ENCODE measurements around the gene ABO. TPM values are rescaled to one million over a fixed set of nuclear protein-coding genes. Genes with fewer than 3 reads are reported as not detected.
A peak's percentile ranks its signal among the peaks of the same experiment; 100 is the strongest.
"Not testable (repeated sequence)": the region's sequence is repeated elsewhere in the genome, so short reads cannot be mapped to it uniquely, and the experiment has no call there.

Gene ABO
- total RNA-seq, 1 donor from 2014 or later: 1.7 TPM

- intact Hi-C loops (cut with micrococcal nuclease): no loop called here
- no peak for ATAC-seq
- DNase-seq: no peak
Measured at GRCh38 chr9:133251773-133252172, 23.2 kb downstream of the ABO start.

DNA sequence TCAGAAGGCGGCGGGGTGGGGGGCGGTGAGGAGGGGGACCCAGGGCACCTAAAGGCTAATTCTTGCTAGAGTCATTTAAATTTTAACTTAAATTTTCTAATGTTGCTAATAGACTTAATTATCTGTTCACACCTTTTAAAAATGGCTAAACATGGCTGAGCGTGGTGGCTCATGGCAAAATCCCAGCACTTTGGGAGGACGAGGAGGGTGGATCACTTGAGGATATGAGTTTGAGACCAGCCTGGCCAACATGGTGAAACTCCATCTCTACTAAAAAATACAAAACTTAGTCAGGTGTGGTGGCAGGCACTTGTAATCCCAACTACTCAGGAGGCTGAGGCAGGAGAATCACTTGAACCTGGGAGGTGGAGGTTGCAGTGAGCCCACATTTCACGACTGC, 23.8 kb downstream of the ABO start:
- DNase-seq; ATAC-seq; intact Hi-C loops (cut with micrococcal nuclease): not testable (repeated sequence)

- intact Hi-C loops (cut with micrococcal nuclease): no loop called here
- ATAC-seq (no peak), DNase-seq (no peak)
Measured at GRCh38 chr9:133250741-133251170, 24.2 kb downstream of the ABO start.

DNA sequence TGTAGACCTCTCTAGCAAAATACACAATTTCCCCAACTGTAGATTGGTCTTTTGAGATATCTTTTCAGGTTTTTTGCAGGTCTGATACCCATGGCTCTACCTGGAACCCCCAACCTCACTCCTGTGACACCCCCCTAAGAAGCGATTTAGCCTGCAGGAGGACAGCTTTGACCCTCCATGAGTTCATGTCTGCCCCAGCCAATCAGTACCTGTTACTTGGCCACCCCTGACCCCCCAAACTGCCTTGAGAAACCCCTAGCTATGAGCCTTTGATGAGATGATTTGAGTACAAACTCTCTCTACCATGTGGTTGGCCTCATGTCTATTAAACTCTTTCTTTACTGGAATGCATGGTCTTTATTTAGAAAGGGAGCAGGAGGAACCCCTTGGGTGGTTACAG, 25.7 kb downstream of the ABO start:
- intact Hi-C loops (cut with micrococcal nuclease): no loop called here
- ATAC-seq (no peak), DNase-seq (no peak)

DNA sequence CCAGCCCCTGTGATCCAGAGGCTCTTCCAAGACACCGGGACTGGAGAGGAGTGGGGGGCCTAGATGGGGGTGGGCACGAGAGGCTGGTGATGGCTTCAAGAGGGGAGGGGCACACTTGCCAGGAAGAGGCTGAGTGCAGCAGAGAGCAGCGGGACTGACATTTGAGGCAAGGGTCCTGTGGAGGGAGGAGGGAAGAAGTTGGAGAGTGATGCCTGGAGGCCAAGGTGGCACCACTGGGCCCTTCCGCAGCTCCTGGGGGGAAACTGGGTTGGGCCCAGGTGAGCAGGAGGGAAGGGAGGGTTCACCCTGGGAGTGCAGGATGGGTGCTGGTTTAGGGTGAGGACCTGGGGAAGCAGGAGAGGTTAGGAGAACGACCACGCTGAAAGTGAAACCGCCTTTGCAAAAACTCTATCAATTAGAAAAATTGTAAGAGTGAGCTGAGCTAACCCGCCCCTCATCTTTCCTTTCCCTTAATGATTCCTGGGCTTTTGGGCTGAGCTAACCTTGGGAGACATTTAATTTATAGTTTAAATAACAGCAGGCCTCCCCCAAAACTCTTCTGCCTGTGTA, 26.2 kb downstream of the ABO start:
- intact Hi-C loops (cut with micrococcal nuclease): no loop called here
- ATAC-seq (no peak), DNase-seq (no peak)

GRCh38 chr9:133247632-133248031, 27.4 kb downstream of the ABO start:
- DNase-seq: no peak
- no peak for ATAC-seq
- intact Hi-C loops (cut with micrococcal nuclease): no loop called here

GRCh38 chr9:133246991-133247390, 28.0 kb downstream of the ABO start:
- intact Hi-C loops (cut with micrococcal nuclease): no loop called here
- no peak for ATAC-seq
- no peak for DNase-seq

DNA sequence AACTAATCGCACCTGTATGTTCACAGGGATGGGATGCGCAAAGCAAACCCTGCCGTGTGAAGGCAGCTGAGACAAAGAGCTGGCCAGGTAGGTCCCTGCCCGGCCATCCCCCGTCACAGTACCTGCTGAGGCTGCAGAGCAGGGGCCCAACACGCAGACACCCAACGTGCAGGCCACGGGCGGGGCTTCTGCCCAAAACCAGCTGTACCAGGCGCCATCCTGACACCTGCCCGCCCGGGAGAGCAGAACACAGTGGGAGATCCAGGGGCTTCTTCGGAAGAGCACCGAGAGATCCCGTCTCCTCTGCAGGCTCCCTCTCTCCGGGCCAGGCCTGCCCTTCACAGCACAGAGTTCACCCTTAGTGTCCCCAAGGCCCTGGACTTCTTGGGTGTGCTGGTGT, 28.4 kb downstream of the ABO start:
- intact Hi-C loops (cut with micrococcal nuclease): no loop called here
- DNase-seq: no peak
- no peak for ATAC-seq

DNA sequence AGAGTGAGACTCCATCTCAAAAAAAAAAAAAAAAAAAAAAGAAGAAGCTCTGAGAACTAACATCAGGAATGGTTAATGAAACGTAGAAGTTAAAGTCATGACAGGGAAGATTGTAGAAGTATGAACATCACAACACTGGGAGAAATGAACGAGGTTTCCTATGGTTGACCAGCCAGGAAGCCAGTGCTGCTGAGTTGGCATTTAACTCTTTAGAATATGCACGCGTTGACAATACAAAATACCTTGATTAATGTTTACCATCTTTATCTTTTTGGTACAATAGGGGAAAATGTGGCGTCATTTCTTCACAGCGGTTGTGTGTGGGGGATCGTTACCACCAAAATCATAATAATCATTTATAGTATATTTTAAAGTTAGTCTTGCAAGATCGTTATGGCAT, 32.0 kb downstream of the ABO start:
- no peak for DNase-seq
- ATAC-seq: no peak
- intact Hi-C loops (cut with micrococcal nuclease): no loop called here

DNA sequence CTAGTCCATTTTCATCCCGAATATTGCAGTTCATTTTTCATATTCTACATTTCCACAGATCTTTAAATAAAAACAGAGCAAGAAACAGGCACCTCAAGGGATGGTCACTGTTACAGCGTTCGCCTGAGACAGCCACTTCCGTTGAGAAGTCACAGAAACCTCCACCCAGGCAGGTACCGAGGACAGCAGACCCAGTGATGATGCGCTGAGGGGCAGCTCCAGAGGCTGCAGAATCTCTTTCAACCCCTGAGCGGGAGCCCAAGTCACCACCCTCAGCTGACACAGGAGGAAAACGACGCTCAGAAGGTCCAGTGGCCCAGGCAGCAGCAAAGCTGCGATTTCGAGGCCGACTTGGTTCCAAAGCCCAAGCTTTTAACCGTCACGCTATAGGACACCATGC, 32.8 kb downstream of the ABO start:
- no peak for DNase-seq
- ATAC-seq: no peak
- intact Hi-C loops (cut with micrococcal nuclease): no loop called here

- intact Hi-C loops (cut with micrococcal nuclease): no loop called here
- ATAC-seq (no peak), DNase-seq (no peak)
Measured at GRCh38 chr9:133239533-133240090, 35.4 kb downstream of the ABO start.

GRCh38 chr9:133238851-133239532, 36.0 kb downstream of the ABO start:
- intact Hi-C loops (cut with micrococcal nuclease): no loop called here

GRCh38 chr9:133238272-133238850, 36.6 kb downstream of the ABO start:
- DNase-seq (peak; percentile 94), ATAC-seq (peak; percentile 96)
- intact Hi-C loops (cut with micrococcal nuclease): no loop called here

More at GRCh38 chr9:133238851-133239532, 36.0 kb downstream of the ABO start:
- ATAC-seq (peak; percentile 76), DNase-seq (peak; percentile 78)

GRCh38 chr9:133237035-133237731, 37.8 kb downstream of the ABO start:
- intact Hi-C loops (cut with micrococcal nuclease): no loop called here
- no peak for DNase-seq
- peak; percentile 30 for ATAC-seq

DNA sequence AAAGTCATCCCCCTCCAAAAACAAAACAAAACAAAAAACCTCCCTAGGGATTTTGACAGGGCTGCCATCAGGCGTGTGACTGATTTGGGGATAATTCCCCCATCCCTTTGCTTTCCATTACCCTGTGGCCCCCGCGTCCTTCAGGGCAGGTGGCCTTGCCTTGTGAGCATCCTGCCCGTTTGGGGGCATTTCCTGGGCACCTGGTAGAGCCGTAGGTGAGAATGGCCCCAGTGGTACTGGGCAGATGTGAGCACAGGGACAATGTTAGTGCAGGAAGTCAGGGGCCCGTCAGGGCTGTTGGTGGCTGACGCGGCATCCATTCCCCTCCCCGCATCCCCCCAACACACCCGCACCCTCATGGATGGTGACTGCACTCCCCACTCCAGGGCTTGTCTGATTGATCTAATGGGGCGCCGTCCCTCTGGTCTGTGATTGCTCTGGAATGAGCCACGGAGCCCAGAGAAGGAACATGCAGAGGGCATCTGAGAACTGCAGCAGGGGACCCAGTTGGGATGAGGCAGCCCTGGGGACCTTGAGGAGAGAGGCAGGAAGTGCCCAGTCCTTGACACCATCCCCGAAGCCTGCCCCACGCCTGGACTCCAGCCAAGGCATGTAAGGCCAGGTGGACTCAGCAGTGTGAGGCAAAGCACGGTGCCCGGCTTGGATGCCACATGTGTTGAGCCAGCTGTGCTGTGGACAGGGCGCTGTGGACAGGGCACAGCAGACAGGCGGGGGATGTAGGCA, 38.5 kb downstream of the ABO start:
- DNase-seq; ATAC-seq; intact Hi-C loops (cut with micrococcal nuclease): not testable (repeated sequence)

DNA sequence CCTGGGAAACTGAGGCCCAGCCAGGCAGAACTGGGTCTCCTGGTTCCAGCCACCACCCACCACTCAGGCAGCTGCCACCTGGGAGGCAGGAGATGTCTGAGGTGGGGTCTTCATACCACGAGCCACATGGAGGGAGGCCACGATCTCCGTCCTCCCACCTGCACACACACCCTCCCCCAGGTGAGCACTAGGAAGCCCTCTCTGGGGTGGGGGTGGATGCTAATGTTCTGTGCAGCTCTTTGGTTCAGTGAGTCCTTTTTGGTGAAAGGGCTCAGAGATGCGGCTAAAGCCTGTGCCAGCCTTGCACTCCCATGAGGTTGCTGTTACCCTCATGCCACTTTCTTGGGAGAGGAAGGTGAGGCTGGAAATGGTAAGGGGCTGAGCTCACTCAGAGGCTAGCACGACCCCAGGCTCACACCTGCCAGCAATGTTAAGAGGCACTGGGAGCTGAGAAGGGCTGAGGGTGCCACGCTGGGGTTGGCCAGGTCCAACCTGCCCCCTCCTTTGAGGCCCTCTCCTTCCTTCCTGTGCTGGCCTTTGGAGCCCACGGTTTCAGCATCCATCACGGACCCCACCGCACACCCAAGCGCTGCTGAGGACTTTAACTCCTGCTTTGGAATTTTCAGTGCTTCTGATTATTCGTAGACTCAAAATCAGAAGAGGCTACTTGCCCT, 39.3 kb downstream of the ABO start:
- DNase-seq: no peak
- no peak for ATAC-seq
- intact Hi-C loops (cut with micrococcal nuclease): no loop called here

DNA sequence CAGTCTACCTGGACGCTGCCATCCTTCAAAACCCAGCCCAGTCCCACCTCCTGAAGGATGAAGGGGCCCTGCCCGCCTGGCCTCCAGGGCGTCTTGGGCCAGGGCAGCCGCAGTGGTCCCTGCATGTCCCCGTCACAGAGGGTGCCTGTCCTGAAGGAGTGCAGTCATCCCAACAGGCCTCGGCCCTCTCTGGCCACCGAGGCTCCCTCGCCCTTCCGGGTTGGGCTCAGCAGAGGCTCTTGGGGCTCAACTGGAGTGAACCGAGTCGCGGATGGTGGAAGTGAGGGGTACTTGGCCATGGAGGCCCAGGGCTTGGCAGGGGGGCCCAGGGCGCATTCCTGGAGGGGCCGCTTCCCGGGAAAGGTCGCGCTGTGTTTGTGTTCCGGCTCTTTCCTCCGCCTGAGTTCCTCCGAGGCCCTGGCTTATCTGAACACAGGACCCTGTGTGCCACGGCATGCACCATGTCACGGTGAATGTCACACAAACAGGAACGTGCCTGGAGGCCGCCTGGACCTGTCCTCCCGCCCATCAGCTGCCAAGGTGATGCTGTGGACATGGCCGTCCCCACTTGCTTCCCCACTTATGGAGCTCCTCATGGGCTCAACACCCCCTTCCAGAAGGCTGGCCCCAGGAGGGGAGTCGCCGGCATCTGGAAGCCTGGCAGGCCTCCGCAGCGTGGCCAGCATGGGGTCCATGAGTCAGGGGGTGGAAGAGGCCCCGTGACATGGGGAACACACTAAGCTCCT, 40.3 kb downstream of the ABO start:
- DNase-seq: no peak
- intact Hi-C loops (cut with micrococcal nuclease): no loop called here
- no peak for ATAC-seq
